Kidney capillary endothelial cell (primary cell): ENCODE measurements around the gene INO80.
"Not testable (repeated sequence)": the region's sequence is repeated elsewhere in the genome, so short reads cannot be mapped to it uniquely, and the experiment has no call there.

Experiments
- DNase-seq: peaks from one replicate; pipeline ENCODE4 v3.0.0-alpha.2; 2018; ENCODE audit warnings: low spot score

The INO80 gene

GRCh38 chr15:40960151-40960885, 155.8 kb downstream of the INO80 start:
- DNase-seq: no peak

DNA sequence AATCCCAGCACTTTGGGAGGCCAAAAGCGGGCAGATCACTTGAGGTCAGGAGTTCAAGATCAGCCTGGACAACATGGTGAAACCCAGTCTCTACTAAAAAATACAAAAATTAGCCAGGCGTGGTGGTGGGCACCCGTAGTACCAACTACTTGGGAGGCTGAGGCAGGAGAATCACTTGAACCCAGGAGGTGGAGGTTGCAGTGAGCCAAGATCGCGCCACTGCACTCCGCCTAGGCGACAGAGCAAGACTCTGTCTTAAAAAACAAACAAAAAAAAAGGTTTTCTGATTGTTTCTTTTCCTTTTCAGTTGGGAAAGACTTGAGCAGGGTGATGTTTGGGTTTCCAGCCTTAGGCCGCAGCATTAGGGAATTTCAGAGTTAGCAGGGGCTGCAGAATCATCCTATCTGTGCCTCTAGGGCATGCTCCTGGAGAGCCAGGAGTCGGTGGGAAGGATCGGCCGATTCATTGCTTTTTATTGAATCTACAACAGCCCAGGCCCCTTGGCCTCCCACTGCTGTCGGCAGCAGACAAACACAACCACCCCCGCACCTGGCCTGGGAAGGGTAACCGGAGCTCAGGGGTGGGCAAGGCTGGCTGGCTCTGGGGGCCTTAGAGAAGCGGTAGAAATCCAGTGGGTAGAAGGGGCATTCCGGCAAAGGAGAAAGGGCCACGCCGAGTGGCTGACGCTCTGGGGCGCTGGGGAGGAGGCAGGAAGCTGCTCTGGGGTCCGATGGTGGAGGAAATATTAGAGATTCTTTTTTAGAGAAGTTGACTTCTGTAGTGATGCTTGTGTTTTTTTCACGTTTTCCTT, 156.5 kb downstream of the INO80 start:
- no peak for DNase-seq

DNA sequence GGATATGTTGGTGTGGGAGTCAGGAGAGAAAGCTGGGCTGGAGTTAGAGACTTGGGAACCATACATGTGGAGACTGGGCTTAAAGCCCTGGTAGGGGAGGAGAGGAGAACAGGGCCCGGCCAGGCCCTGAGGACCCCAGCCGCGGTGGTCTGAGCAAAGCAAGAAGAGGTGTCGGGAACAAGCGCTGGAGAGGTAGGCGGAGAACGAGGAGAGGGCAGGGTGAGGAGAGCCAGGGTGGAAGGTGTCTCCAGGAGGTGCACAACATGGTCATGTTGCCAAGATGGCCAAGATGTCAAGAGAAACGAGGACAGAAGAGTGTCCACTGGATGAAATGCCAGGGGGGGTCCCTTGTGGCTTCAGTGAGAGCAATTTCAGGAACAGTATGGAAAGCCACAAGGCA, 157.4 kb downstream of the INO80 start:
- DNase-seq: no peak

DNA sequence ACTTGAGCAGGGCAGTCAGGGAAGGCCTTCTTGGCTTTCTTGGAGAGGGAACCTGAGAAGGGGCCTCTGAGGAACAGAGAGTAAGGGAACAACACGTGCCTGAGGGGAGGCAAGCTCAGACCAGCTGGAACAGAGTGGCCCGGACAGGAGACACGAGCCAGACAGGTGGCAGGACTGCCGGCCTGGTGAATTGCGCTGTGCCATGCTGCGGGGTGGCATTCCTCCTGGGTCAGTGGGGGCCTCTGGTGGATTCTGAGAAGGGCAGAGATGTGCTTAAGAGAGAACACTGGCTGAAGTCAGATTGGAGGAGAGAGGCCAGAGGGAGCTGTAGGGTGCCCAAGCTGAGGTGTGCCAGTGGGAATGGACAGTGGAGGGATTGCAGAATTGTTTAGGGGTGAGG, 157.9 kb downstream of the INO80 start:
- DNase-seq: no peak

DNA sequence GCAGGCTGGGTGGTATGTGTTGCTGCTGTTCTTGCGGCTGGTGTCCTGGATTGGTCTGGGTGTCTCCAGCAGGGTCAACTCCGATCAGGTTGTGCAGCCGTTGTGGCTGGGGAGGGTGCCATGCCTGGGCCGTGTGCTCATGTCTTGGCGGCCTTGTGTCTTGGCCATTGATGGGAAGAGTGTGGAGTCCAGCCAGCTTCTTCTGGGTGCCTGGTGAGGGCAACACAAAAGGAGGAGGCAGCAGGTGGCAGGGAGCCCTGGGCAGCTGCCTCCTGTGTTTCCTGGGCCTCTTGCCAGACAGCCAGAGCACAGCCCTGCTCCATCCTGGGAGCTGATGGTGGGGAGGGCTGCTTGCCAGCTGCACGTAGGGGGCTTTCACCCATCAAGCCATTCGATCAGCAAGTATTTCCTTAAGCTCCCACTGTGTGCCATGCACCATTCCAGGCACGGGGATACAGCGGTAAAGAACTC, 158.5 kb downstream of the INO80 start:
- DNase-seq: no peak

DNA sequence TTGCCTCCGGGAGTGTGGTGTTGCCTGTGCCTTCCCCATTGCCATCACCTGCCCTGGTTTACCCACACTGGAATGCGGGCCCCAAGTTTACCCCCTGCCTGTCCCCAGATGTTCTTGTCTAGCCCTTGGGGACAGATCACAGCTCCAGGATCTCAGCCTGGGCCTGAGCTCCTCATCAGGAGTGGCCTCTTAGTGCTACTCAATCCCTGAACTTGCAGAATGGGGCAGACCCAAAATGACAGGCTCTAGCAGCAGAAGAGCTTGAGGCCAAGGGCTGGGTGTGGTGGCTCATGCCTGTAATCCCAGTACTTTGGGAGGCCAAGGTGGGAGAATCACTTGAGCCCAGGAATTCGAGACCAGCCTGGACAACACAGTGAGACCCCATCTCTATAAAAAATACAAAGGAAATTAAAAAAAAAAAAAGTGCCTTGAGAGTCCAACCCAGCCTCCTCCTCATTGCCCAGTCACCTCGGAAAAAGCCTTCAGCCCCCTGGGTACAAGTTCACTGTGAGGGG, 159.0 kb downstream of the INO80 start:
- DNase-seq: no peak

GRCh38 chr15:40956541-40956982, 159.5 kb downstream of the INO80 start:
- no peak for DNase-seq

DNA sequence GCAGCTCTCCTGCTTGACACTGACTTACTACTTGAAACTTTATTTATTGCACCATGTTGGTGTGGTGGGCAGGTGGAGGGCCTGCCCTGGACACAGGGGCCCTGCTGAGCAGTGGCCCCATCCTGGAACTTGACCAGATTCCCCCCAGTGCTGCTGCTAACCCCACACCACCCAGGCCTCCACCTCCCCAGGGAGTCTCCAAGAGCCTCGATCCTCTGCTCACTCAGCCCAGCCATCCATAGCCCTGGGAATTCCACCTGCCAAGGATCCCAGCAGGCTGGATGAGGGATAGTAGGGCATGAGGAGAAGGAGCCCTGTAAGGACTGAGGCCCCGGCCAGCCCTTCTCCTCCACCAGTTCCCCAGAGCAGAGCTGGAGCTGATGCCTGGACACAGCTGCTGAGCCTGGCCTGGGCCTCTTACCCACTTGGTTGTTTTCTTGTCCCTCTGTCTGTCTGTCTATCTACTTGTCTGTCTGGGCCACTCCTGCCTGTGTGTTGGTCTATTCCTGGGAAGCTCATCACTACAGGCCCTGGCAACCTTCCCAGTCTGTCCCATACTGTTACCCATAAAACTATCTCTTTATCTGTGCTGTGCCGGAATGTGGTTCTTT, 160.0 kb downstream of the INO80 start:
- no peak for DNase-seq

- DNase-seq: no peak
These were observed 160.8 kb downstream of the INO80 start for GRCh38 chr15:40955141-40955903.

DNA sequence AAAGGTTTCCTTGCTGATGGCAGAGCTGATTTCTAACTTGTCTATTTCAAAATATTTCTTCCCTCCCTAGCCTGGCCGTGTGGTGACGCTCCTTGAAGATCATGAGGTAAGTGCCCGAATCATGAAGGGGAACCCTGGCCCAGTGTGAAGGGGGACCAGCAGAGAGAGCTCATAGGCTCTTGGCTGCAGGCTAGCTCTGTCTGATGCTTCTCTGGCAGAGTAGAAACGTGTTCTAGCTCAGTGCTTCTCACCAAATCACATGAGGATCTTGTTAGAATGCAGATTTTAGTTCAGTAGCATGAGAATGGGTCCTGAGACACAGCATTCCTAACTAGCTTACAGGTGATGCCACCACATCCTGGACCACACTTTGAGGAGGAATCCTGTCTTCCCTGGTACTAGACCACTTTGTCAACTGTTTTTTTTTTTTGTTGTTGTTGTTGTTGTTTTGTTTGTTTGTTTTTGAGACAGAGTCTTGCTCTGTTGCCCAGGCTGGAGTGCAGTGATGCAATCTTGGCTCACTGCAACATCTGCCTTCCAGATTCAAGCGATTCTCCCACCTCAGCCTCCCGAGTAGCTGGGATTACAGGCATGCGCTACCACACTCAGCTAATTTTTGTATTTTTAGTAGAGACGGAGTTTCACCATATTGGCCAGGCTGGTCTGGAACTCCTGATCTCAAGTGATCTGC, 161.8 kb downstream of the INO80 start:
- not testable (repeated sequence) for DNase-seq

DNA sequence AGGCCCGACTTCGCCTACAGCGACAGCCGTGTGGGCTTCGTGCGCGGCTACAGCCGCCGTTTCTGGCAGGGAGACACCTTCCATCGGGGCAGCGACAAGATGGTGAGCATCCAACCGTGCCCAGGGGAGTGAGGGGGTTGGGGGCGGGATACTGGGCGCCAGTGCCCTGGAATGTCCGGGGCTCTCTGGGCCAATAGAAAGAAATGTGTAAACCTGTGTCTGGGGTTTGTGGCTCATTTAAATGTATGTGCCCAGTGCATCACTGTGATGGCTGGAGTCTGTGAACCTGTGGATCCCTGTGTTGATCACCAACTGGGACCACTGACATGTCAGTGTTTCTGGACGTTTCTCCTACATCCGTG, 162.4 kb downstream of the INO80 start:
- no peak for DNase-seq

DNA sequence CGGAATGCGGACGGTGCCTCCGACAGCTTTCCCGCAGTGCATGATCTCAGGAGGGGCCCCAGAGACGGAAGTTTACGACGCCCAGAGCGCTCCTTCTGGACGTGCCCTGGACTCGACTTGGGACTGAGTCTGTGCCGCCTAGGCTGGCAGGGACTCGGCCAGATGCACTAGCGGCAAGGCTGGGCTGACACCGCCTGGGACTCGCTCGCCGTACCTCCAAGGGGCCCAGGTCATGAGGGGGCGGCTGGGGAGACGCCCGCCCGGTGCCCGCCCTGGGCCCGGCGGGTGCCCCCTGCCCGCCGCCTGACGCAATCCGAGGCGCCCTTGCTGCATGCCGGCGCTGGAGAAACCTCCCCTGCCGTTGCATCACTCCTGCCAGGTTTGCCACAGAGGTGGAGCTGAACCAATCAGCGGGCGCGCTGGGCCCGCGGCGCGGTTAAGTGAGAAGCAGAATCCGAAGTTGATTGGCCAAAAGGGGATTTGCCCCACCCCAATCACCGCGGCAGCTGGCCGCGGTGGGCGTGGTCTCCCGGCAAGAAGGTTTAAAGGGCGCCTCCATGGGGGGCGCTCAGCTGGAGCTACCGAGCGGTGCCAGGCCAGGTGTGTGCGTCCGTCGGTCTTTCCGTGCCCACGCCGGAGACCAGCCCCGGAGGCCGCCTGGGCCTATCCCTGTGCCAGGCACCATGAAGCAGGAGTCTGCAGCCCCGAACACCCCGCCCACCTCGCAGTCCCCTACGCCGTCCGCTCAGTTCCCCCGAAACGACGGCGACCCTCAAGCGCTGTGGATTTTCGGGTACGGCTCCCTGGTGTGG, 163.0 kb downstream of the INO80 start, which contains the start of gene CHAC1:
Gene CHAC1 (plus strand): TSS at position 571 of the 812 bp plus-strand sequence. CDS start 113 bp downstream, at position 684.
- peak; percentile 96 for DNase-seq

DNA sequence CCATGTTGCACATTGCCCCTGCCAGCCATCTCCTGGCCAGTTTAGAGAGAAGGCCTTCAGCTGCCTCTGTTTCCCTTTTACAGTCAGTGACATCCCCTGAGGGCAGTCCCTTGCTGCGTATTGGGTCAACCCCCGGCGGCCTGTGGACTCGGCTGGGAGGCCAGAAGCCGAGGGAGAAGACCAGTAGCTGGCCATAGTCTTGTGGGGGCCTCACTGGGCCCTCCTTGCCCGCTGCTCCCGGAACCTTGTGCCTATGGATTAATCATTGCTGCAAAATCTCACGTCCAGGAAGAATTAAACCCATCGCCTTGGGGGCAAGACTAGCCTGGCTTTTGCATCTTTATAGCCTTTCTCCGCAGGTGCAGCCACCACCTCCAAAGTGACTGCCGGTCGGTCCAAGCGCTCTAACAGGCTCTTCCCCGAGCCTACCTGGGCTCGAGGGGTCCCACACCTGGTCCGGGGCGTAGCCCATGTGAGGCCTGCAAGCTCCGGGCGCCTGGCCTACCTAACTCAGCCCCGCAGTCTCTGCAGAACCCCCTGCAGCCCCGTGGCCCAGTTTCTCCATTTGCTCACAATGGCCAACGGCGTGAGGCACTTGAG, 163.7 kb downstream of the INO80 start:
- no peak for DNase-seq

- DNase-seq: no peak
These were observed 164.3 kb downstream of the INO80 start for GRCh38 chr15:40951764-40952163.

- no peak for DNase-seq
These were observed 166.3 kb downstream of the INO80 start for GRCh38 chr15:40949756-40950207.

GRCh38 chr15:40948706-40949473, 167.2 kb downstream of the INO80 start:
- DNase-seq: no peak

GRCh38 chr15:40944510-40945296, 171.4 kb downstream of the INO80 start:
- DNase-seq: no peak

DNA sequence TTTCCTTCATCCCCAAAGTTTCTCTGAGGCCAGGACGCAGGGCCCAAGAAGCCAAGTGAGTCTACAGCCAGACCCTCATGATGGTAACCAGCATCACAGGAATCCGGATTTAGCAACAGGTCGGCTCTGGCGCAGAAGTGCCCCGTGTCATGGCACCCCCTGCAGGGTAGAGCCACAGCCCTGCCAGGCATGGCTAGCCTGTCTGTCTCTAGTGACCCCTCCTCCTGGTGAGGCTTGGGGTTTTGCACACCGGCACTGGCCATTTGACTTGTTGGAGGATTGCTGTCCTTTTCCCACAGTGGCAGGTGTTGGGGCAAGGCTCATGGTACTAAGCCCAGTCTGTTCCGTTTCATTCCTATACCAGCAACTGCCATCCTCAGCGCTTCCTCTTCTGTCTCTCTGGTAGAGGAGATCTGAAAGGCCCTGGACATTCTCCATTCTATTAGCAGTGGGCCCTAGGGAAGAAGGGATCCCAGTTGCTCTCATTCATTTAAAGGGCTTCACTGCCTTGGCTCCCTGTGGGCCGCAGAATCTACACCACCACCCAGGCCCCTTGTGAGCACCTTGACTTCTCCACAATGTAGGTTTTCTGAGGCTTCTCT, 172.2 kb downstream of the INO80 start:
- DNase-seq: no peak
